Posterior cingulate gyrus (tissue), 11 donors: ENCODE results near the gene ZC3H7B.

ENCODE experiments used
- DNase-seq, 10 donors: peaks; one replicate each; pipeline versions ENCODE4 v3.0.0 to v3.0.0-alpha.2; 2020 to 2021; ENCODE audit warnings: mixed read lengths in 3 of 10
- intact Hi-C: fragments of 100-400 bp; cut with DNase I; formaldehyde crosslinking; loops from one replicate; pipeline ENCODE4 v1.15.1; 2023

ZC3H7B gene

GRCh38 chr22:41350087-41350486 is 48.8 kb downstream of the ZC3H7B start:
- intact Hi-C loops: no loop called here
- DNase-seq: no peak

GRCh38 chr22:41351011-41351410 is 49.7 kb downstream of the ZC3H7B start:
- intact Hi-C loops: no loop called here
- no peak for DNase-seq

DNA sequence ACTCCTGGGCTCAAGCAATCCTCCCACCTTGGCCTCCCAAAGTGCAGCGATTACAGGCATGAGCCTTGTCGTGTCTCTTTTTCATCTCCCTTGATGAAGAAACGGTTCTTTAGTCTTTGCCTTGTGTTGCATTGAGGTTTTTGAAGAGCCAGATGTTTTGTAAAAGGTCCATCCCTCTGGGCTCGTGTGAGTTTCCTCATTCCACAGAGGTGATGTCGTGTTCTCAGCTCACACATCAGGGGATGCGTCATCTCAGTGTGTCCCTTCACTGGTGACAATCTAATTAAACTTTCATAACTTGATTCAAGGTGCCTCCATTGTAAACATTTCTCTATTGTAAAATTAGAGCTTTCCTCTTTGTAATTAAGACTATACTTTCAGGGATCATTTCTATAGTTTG is 50.7 kb downstream of the ZC3H7B start:
- intact Hi-C loops: no loop called here
- DNase-seq: no peak

DNA sequence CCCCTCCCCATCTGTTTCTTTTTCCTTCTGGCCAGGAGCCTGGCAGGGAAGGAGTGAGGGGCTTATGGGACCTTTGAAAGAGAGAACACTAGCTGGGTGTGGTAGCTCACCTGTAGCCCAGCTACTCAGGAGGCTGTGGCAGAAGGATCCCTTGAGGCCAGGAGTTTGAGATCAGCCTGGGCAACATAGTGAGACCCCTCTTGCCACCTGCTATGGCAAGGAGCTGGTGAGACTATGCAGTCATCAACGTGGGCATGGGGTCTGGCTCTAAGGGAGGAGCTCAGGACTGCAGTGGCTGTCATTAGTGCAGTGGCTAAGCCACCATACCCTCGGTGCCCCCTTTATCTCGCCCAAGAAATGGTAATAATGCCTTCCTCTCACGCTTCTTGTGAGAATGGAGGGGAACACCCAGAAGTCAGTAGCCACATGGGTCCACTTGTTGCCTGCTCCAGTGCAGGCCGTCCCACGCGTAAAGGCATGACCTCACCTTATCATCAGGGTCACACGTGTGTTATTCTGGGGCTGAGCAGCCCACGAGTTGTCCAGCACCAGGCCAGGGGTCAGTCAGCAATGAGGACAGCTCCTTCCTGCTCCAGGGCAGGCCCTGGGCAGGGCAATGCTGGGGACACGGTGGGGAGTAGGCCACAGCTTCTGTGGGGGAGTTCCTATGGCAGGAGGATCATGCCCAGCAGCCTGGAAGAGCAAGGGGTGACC is 52.7 kb downstream of the ZC3H7B start:
- intact Hi-C loops: no loop called here
- DNase-seq: no peak

GRCh38 chr22:41354979-41355378 is 53.7 kb downstream of the ZC3H7B start:
- DNase-seq: no peak
- intact Hi-C loops: no loop called here

DNA sequence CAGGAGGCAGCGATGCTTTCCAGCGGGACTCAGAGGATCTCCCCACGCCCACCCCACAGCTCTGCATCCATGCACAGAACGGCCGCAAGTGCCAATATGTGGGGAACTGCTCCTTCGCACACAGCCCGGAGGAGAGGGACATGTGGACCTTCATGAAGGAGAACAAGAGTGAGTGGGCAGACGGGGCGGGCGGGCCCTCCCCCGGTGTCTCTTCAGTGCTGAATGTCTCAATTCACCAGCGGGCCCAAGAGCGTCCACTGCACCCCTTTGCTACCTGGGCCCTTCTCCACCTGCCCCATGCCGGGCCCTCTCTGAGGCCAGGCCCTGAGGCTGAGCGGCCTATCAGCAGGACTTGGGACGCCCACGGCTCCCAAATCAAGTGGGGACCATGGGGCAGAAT is 54.6 kb downstream of the ZC3H7B start:
- intact Hi-C loops: no loop called here
- DNase-seq: no peak

DNA sequence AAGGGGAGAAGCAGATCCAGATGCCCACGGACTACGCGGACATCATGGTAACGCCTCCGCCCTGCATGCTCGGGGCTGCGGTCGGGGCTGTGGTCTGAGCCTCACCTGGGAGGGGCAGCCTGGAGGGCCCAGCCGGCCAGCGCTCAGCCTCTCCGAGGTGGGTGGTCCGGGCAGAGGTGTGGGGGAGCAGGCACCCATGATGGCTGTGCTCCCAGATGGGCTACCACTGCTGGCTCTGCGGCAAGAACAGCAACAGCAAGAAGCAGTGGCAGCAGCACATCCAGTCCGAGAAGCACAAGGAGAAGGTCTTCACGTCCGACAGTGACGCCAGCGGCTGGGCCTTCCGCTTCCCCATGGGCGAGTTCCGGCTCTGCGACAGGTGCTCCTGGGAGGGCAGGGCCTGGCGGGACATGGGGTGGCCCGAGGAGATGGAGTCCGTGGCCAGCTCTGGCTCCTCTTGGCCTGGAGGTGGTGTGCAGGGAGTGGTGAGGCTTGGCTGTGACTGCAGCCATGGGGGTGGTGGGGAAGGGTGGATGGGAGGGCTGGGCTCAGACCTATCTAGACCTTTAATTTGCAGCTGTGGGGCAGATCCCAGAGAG is 55.2 kb downstream of the ZC3H7B start:
- DNase-seq: no peak
- intact Hi-C loops: no loop called here

DNA sequence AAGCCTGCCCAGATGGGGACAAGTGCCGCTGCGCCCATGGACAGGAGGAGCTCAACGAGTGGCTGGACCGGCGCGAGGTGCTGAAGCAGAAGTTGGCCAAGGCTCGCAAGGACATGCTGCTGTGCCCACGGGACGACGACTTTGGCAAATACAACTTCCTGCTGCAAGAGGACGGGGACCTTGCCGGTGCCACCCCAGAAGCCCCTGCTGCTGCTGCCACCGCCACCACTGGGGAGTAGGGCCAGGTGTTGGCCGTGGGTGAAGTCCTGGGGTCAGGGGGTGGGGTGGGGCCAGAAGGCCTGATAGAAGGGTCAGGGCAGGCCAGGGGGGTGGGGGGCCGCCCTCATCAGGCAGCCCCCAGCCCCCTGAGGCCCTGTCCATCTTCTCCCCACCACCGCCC is 55.9 kb downstream of the ZC3H7B start:
- intact Hi-C loops: no loop called here
- no peak for DNase-seq

GRCh38 chr22:41358927-41359326 is 57.6 kb downstream of the ZC3H7B start:
- intact Hi-C loops: no loop called here
- no peak for DNase-seq

- intact Hi-C loops: no loop called here
- no peak for DNase-seq
These were observed 58.1 kb downstream of the ZC3H7B start for GRCh38 chr22:41359376-41359775.

DNA sequence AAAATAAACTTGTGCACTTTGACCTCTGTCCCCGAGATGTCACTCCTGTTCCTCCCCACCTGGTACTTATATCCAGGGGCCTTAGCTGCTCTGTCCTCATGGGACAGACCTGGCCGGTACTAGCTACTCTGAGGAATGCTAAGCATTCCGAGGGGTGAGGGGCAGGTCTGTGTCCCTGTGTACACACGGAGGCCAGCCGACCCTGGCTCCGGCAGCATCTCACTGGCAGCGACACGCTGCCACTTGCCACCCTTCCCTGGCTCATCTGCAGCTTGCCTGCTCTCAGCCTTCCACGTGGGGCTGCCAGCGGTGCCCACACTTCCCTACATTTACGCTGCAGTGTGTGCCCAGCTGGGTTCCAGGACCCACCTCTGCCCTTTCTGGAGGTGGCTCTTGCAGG is 58.8 kb downstream of the ZC3H7B start:
- intact Hi-C loops: loop anchor here (10.0 kb wide), 1 partner anchor 55 kb away; the partner anchor contains the start of gene ZC3H7B
- DNase-seq: peak in 1 of 10 donors; percentile 70

DNA sequence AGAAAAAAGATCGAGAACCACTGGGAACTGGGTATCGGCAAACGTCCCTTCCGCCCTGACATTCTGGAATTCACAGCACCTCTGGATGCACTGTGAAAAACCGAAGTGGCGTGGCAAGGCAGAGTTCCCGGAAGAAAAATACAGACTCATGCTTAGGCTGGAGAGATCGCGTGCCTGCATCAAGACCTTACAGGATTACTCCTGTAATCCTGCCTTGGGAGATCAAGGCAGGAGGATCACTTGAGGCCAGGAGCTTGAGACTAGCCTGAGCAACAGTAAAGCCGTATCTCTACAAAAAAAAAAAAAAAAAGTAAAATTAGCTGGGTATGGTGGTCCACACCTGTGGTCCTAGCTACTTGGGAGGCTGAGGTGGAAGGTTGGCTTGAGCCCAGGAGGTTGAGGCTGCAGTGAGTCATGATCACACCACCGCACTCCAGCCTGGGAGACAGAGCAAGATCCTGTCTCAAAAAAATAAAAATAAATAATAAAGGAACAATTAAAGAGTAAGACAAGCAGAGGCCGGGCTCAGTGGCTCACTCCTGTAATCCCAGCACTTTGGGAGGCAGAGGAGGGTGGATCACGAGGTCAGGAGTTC is 60.5 kb downstream of the ZC3H7B start:
- no peak for DNase-seq
- intact Hi-C loops: loop anchor here (10.0 kb wide), 1 partner anchor 57 kb away; the partner anchor contains the start of gene ZC3H7B

DNA sequence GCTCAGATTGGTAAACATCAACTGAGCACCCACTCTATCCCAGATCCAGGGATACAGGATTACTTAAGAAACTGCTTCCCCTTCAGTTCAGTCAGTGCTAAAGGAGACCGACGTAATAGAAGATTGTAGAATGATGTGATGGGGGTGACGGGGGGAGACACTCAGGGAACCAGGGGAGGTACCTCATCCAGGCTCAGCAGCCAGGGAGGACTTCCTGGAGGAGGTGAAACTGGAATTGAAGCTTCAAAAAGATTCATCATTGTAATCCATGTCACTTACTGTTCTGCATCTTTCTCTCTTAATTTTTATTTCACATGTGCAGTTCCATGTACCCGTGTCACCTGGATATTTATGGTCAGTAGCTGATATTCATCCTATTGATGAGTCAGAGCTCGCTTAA is 61.3 kb downstream of the ZC3H7B start:
- no peak for DNase-seq
- intact Hi-C loops: loop anchor here (10.0 kb wide), 1 partner anchor 58 kb away; the partner anchor contains the start of gene ZC3H7B

DNA sequence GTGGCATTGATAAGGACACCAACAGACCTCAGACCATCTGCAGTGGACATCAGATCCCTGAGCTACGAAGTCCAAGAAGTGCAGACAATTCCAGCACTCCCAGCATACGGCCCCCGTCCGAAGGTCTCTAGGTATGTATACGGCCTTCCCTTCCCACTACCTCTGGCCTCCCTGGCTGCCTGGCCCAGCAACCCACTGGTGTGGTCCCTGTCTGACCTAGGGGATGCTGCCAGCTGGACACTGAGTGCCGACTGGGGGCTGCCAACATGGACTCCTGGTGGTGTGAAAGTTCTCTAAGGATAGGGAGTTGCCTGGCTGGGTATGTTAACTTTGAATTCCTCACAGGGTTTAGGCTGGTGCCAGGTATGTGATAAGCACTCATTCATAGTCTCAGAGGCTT is 62.9 kb downstream of the ZC3H7B start:
- peak in 1 of 10 donors; percentile 44 for DNase-seq
- intact Hi-C loops: loop anchor here (10.0 kb wide), 1 partner anchor 59 kb away; the partner anchor contains the start of gene ZC3H7B

- peak in 1 of 10 donors; percentile 62 for DNase-seq
- intact Hi-C loops: loop anchor here (10.0 kb wide), 1 partner anchor 60 kb away; the partner anchor contains the start of gene ZC3H7B
These were observed 63.6 kb downstream of the ZC3H7B start for GRCh38 chr22:41364955-41365354.

DNA sequence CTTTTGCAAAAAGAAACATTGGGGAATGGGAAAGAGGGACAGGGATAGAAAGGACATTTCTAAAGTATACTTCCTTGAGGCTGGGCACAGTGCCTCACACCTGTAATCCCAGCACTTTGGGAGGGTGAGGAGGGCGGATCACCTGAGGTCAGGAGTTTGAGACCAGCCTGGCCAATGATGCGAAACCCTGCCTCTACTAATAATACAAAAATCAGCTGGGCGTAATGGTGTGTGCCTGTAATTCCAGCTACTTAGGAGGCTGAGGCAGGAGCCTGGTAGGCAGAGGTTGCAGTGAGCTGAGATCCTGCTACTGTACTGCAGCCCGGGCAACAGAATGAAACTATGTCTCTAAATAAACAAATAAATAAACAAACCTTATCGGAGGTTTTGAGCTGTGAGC is 64.1 kb downstream of the ZC3H7B start:
- intact Hi-C loops: loop anchor here (10.0 kb wide), 1 partner anchor 61 kb away; the partner anchor contains the start of gene ZC3H7B
- DNase-seq: no peak

DNA sequence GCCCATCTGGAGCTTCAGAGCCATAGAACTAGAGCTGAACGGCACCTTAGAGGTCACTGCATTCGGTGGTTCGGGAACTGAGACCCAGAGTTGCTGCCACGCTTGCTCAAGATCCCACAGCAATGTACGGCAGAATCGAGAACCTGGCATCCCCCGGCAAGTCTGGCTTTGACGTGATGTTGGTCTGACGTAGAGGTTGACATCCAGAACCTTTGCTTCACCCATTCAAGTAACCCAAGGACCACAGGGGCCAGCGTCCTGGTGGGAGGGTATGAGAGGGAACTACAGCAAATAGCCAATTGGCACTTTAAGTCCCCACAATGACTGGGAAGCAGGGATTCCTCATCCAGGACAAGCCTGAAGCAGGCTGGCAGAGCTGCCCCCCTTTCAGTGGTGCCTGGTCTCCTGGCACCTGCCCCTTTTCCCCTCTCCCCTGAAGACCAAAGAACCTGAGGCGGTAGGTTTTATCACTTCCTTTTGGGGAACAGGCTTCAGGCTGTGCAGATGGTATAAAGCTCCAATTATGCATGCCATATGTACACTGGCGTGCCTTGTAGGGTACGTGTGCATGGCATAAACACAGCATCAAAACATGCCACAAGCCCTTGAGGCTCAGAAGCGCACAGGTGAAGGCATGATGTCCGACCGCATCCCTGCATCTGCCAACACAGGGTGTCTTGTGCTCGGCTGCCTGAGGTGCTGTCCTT is 65.2 kb downstream of the ZC3H7B start:
- intact Hi-C loops: loop anchor here (1.0 to 10.0 kb wide), 2 partner anchors 15 to 62 kb away; partner anchors contain the start of genes TEF and ZC3H7B
- DNase-seq: peak in 1 of 10 donors; percentile 77

- intact Hi-C loops: loop anchor here (1.0 to 10.0 kb wide), 2 partner anchors 14 to 62 kb away; partner anchors contain the start of genes TEF and ZC3H7B
- DNase-seq: peak; percentile 98 to 100 (median 98)
These were observed 65.8 kb downstream of the ZC3H7B start for GRCh38 chr22:41367039-41367679.

DNA sequence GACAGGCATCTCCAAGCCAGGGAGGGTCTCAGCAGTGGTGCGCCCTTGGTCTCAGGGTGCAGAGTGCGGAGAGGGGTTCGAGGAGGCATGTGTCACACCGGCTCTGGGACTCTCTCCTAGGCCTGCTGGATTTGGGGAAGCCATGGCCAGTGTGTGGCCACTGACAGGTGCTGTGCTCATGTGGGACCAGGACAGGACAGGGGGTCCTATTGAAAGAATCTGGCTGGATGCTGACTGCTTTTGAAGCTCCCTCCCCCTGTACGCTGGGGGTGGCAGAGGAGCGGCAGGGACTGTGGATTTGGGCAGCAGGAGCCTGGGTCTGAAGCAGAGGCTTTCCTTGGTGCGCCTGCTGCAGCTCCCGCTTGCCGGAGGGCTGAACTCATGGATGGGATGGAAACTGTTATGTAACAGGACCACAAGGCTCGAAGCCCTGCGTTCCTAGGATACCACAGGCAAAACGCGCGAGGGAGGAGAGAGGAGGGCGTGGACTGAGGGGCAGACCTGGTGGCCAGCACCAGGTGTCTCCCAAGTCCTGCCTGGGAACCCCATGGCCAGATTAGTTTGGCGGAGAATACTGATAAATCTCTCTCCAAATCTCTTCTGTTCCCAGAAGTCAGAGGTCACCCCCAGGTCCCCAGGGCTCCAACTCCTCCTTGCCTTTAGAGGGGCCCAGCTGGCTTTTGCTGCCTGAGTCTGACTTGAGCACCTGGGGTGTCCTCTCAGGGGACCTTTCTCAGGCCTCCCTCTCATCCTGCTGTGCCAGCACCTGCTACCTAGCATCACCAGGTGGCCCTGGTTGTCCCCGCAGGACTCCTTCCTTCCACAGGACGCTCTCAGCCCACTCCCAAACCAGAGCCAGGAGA is 66.6 kb downstream of the ZC3H7B start:
- peak in 9 of 10 donors; percentile 34 to 94 (median 62) for DNase-seq
- intact Hi-C loops: loop anchor here (1.0 to 10.0 kb wide), 2 partner anchors 13 to 63 kb away; partner anchors contain the start of genes TEF and ZC3H7B
